ENCODE measurements around the gene APPL1.
"Not testable (repeated sequence)": the region's sequence is repeated elsewhere in the genome, so short reads cannot be mapped to it uniquely, and the experiment has no call there.

Gene APPL1

GRCh38 chr3:57274845-57275244 is 47.3 kb downstream of the APPL1 start:
- DNase-seq (ENCODE audit: low spot score): no peak

- DNase-seq (ENCODE audit: low spot score): no peak
Measured at GRCh38 chr3:57275393-57275792, 47.9 kb downstream of the APPL1 start.

GRCh38 chr3:57278237-57278636 is 50.7 kb downstream of the APPL1 start:
- DNase-seq (ENCODE audit: low spot score): no peak

- DNase-seq (ENCODE audit: low spot score): no peak
Measured at GRCh38 chr3:57279685-57280084, 52.2 kb downstream of the APPL1 start.

GRCh38 chr3:57281715-57282114 is 54.2 kb downstream of the APPL1 start:
- no peak for DNase-seq (ENCODE audit: low spot score)

GRCh38 chr3:57283334-57283733 is 55.8 kb downstream of the APPL1 start:
- no peak for DNase-seq (ENCODE audit: low spot score)

- no peak for DNase-seq (ENCODE audit: low spot score)
Measured at GRCh38 chr3:57287205-57287604, 59.7 kb downstream of the APPL1 start.

- DNase-seq (ENCODE audit: low spot score): no peak
Measured at GRCh38 chr3:57288403-57288802, 60.9 kb downstream of the APPL1 start.

- DNase-seq (ENCODE audit: low spot score): no peak
Measured at GRCh38 chr3:57292159-57292896, 64.8 kb downstream of the APPL1 start, which contains the start of gene ASB14. Gene ASB14 (minus strand): TSS chr3:57292685. CDS start chr3:57292033, 652 bp downstream.

GRCh38 chr3:57292897-57293526 is 65.5 kb downstream of the APPL1 start:
- DNase-seq (ENCODE audit: low spot score): no peak

- DNase-seq (ENCODE audit: low spot score): no peak
Measured at GRCh38 chr3:57298041-57298440, 70.5 kb downstream of the APPL1 start.

- DNase-seq (ENCODE audit: low spot score): not testable (repeated sequence)
Measured at GRCh38 chr3:57303520-57303919, 76.0 kb downstream of the APPL1 start.

GRCh38 chr3:57309769-57310360 is 82.3 kb downstream of the APPL1 start:
- no peak for DNase-seq (ENCODE audit: low spot score)

GRCh38 chr3:57314204-57314603 is 86.7 kb downstream of the APPL1 start:
- DNase-seq (ENCODE audit: low spot score): no peak

Data from HuH-7.5 (cell line).